IMR-90 (cell line): ENCODE data around the gene CTAGE1. TPM values are rescaled to one million over a fixed set of nuclear protein-coding genes. Genes with fewer than 3 reads are reported as not detected.

Experiments
- ATAC-seq: fragments of 200-7000 bp; cut with Tn5 transposase; 2 replicates; pipeline ENCODE4 v1.9.1; 2020; ENCODE audit warnings: low read depth, mild to moderate bottlenecking, moderate library complexity
- BruUV-seq: library from RNA; stranded (reverse); fragments of 400-500 nt; replicated peaks from 2 replicates; lab custom pipeline; 2021; lab: Mats Ljungman, UMichigan
- CTCF ChIA-PET: fragments of 300-600 bp; formaldehyde crosslinking; extraction: SDS; loops from one replicate; lab custom pipeline; 2021; ENCODE audit warnings: antibody characterized with exemption; lab: Yijun Ruan, JAX
- POLR2A ChIA-PET: fragments of 300-600 bp; sonication (Branson Sonifier 250); formaldehyde crosslinking; loops from one replicate; lab custom pipeline; 2022; ENCODE audit warnings: antibody characterized with exemption; ENCODE audit not compliant: unreplicated experiment; lab: Charles Lee
- DNase-seq: peaks from one replicate; pipeline ENCODE4 v3.0.0; 2013
- H2AFZ ChIP-seq: replicated peaks from 2 replicates; pipeline ENCODE3; 2013; ENCODE audit warnings: low read length, mild to moderate bottlenecking; ENCODE audit not compliant: poor library complexity
- H2AK5ac ChIP-seq: 2 replicates; pipeline ENCODE4 v1.6.1; 2013; ENCODE audit warnings: low read depth, low read length, inconsistent platforms
- H2AK9ac ChIP-seq: replicated peaks from 2 replicates; pipeline ENCODE3; 2013; ENCODE audit warnings: mild to moderate bottlenecking, low read depth, low read length, moderate library complexity; ENCODE audit not compliant: poor library complexity
- H2BK120ac ChIP-seq: 2 replicates; pipeline ENCODE4 v1.6.1; 2013; ENCODE audit warnings: low read depth, low read length, inconsistent platforms
- H2BK15ac ChIP-seq: 3 replicates; pipeline ENCODE4 v1.6.1; 2013; ENCODE audit warnings: low read depth, low read length, inconsistent platforms
- H2BK20ac ChIP-seq: 2 replicates; pipeline ENCODE4 v1.6.1; 2013; ENCODE audit warnings: low read depth, mild to moderate bottlenecking, inconsistent platforms, low read length, moderate library complexity
- H2BK5ac ChIP-seq: 2 replicates; pipeline ENCODE4 v1.6.1; 2013; ENCODE audit warnings: mild to moderate bottlenecking, low read depth, low read length, inconsistent platforms; ENCODE audit not compliant: poor library complexity, severe bottlenecking
- H3K14ac ChIP-seq: replicated peaks from 2 replicates; pipeline ENCODE4 v1.6.1; 2013; ENCODE audit warnings: low read depth, low read length, inconsistent platforms
- H3K18ac ChIP-seq: 2 replicates; pipeline ENCODE4 v1.6.1; 2013; ENCODE audit warnings: low read depth, low read length, control low read depth
- H3K23ac ChIP-seq: 2 replicates; pipeline ENCODE4 v1.6.1; 2013; ENCODE audit warnings: low read depth, low read length, inconsistent platforms
- H3K27ac ChIP-seq: 2 replicates; pipeline ENCODE4 v1.5.1; 2013; ENCODE audit warnings: mild to moderate bottlenecking, control low read depth, low read length; ENCODE audit not compliant: insufficient read depth
- H3K27me3 ChIP-seq: 2 replicates; pipeline ENCODE4 v1.6.1; 2013; ENCODE audit warnings: low read length; ENCODE audit not compliant: control insufficient read depth, insufficient read depth
- H3K36me3 ChIP-seq: 2 replicates; pipeline ENCODE4 v1.6.1; 2013; ENCODE audit warnings: low read length, mixed read lengths; ENCODE audit not compliant: control insufficient read depth, insufficient read depth
- H3K4ac ChIP-seq: 2 replicates; pipeline ENCODE4 v1.6.1; 2013; ENCODE audit warnings: low read depth, low read length, inconsistent platforms
- H3K4me1 ChIP-seq: 2 replicates; pipeline ENCODE4 v1.6.1; 2013; ENCODE audit warnings: low read length, mixed read lengths; ENCODE audit not compliant: control insufficient read depth, insufficient read depth
- H3K4me2 ChIP-seq: 2 replicates; pipeline ENCODE4 v1.6.1; 2013; ENCODE audit warnings: low read depth, mild to moderate bottlenecking, control low read depth, low read length, moderate library complexity
- H3K4me3 ChIP-seq: 2 replicates; pipeline ENCODE4 v1.5.1; 2013; ENCODE audit warnings: low read depth, mild to moderate bottlenecking, control low read depth, low read length, moderate library complexity; ENCODE audit not compliant: insufficient read depth
- H3K56ac ChIP-seq: 2 replicates; pipeline ENCODE4 v1.6.1; 2013; ENCODE audit warnings: low read length, inconsistent platforms; ENCODE audit not compliant: insufficient read depth; ENCODE audit errors: extremely low read depth
- H3K79me1 ChIP-seq, 2 experiments: 2 replicates each; pipeline ENCODE4 v1.6.1; 2013; ENCODE audit warnings: low read length in 2 of 2, inconsistent platforms in 1 of 2, low read depth in 1 of 2
- H3K9ac ChIP-seq: 2 replicates; pipeline ENCODE4 v1.6.1; 2013; ENCODE audit warnings: low read depth, low read length, control low read depth
- H3K9me1 ChIP-seq: 2 replicates; pipeline ENCODE4 v1.6.1; 2013; ENCODE audit warnings: low read length, inconsistent platforms; ENCODE audit not compliant: insufficient read depth
- H3K9me3 ChIP-seq: 2 replicates; pipeline ENCODE4 v1.6.1; 2013; ENCODE audit warnings: low read length; ENCODE audit not compliant: control insufficient read depth, insufficient read depth
- H4K20me1 ChIP-seq: 2 replicates; pipeline ENCODE4 v1.6.1; 2013; ENCODE audit warnings: low read length, inconsistent platforms; ENCODE audit not compliant: insufficient read depth
- H4K5ac ChIP-seq: 2 replicates; pipeline ENCODE4 v1.6.1; 2013; ENCODE audit warnings: mild to moderate bottlenecking, low read depth, low read length, control low read depth
- H4K8ac ChIP-seq, 2 experiments: 2 replicates each; pipeline ENCODE4 v1.6.1; 2013; ENCODE audit warnings: low read depth in 2 of 2, low read length in 2 of 2, control low read depth in 1 of 2, inconsistent platforms in 1 of 2
- H4K91ac ChIP-seq: 2 replicates; pipeline ENCODE4 v1.6.1; 2013; ENCODE audit warnings: low read depth, low read length, inconsistent platforms; ENCODE audit not compliant: insufficient read depth
- CHD1 ChIP-seq: IDR thresholded peaks from 2 replicates; pipeline ENCODE4 v1.6.1; 2012; ENCODE audit warnings: low read depth, low read length, improper control_type of control experiment
- FOS ChIP-seq: fragments of 150-350 bp; IDR thresholded peaks from 2 replicates; pipeline ENCODE4 v1.6.1; 2016; ENCODE audit warnings: low read depth, low read length
- MXI1 ChIP-seq: IDR thresholded peaks from 2 replicates; pipeline ENCODE4 v1.6.1; 2012; ENCODE audit warnings: low read depth, mild to moderate bottlenecking, low read length, moderate library complexity, borderline replicate concordance
- RAD21 ChIP-seq: IDR thresholded peaks from 2 replicates; pipeline ENCODE4 v1.6.1; 2012; ENCODE audit warnings: low read length, improper control_type of control experiment
- RFX5 ChIP-seq: IDR thresholded peaks from 2 replicates; pipeline ENCODE4 v1.8.0; 2012; ENCODE audit warnings: low read depth, mild to moderate bottlenecking, low read length, moderate library complexity
- SMC3 ChIP-seq: fragments of 150-350 bp; IDR thresholded peaks from 2 replicates; pipeline ENCODE4 v1.6.1; 2016; ENCODE audit warnings: low read depth, mild to moderate bottlenecking, antibody characterized with exemption, low read length, moderate library complexity
- WGBS, 2 experiments: methylation state at CpG; one replicate each; pipeline versions ENCODE4 v1.1.5 to v1.1.7; 2013; ENCODE audit warnings: missing lambda C conversion rate in 2 of 2; ENCODE audit not compliant: insufficient read length in 1 of 2; ENCODE audit errors: extremely low coverage in 2 of 2; 5-methylcytosine and 5-hydroxymethylcytosine counted together
- dilution Hi-C: fragments of 300-500 bp; cut with HindIII; formaldehyde crosslinking; loops from one replicate; pipeline ENCODE4 v1.14.3; 2018; ENCODE audit warnings: low sequenced_read_pairs; ENCODE audit not compliant: unreplicated experiment
- in situ Hi-C: fragments of 300-500 bp; cut with MboI; formaldehyde crosslinking; loops from 3 replicates; pipeline ENCODE4 v1.14.3; 2019; ENCODE audit warnings: low sequenced_read_pairs, inconsistent platforms, mixed read lengths
- intact Hi-C: fragments of 100-400 bp; cut with micrococcal nuclease; formaldehyde crosslinking; loops from 2 replicates; pipeline ENCODE4 v1.10.0; 2022
- polyA plus RNA-seq, 3 experiments: library from polyadenylated mRNA; depleted of rRNA; stranded (reverse); fragments of >200 nt; gene quantifications; 2 replicates each; pipeline ENCODE4 v1.2.3, GENCODE V29; 2012; ENCODE audit warnings: low replicate concordance in 1 of 3
- total RNA-seq: library from RNA; depleted of rRNA; stranded (reverse); fragments of >200 nt; gene quantifications from 2 replicates; pipeline ENCODE4 v1.2.3, GENCODE V29; 2012

The CTAGE1 gene
- total and polyA plus RNA-seq, 2 of the 4 experiments (the other 2 are of a cell fraction), result 0.09 TPM; not detected in 1

- Histone ChIP-seq H3K4me2 (no peak overlapping the region), H2BK15ac (no peak overlapping the region), H4K5ac (no peak overlapping the region), H2AK9ac (no peak overlapping the region), H4K91ac (no peak overlapping the region), H3K14ac (no peak overlapping the region), H3K9ac (no peak overlapping the region), H3K4me1 (0 out of 2 replicates have a peak, but pooled peaks cover 6% of the 10 kb centered on the region), H2BK120ac (no peak overlapping the region), H3K9me1 (no peaks in the 10 kb centered on the region), H3K23ac (no peak overlapping the region), H3K9me3 (no peaks in the 10 kb centered on the region), H4K20me1 (no peaks in the 10 kb centered on the region), H2BK20ac (no peak overlapping the region), H4K8ac (no peak overlapping the region), H3K79me1 (no peaks in the 10 kb centered on the region), H3K18ac (no peak overlapping the region), H2AK5ac (no peak overlapping the region), H2BK5ac (no peak overlapping the region), H3K4me3 (no peak overlapping the region), H3K27me3 (peaks cover 4% of the 10 kb centered on the region; the same call in 1 of the 2 replicates), H3K56ac (no peak overlapping the region), H3K4ac (no peak overlapping the region), H2AFZ (no peak overlapping the region), H3K36me3 (no peaks in the 10 kb centered on the region), H3K27ac (no peak overlapping the region)
- in situ Hi-C loops (no loop called here), dilution Hi-C loops (no loop called here), intact Hi-C loops (no loop called here)
- BruUV-seq, result no TSS peak
- ATAC-seq, result no peak
- CTCF ChIA-PET, result no interaction called here
- TF ChIP-seq FOS, result no peak
- no peak for TF ChIP-seq RFX5
- TF ChIP-seq MXI1, result no peak
- no peak for TF ChIP-seq RAD21
- TF ChIP-seq SMC3, result no peak
- TF ChIP-seq CHD1, result no peak
- no peak for DNase-seq
- POLR2A ChIA-PET, result no interaction called here
- no CpG with 5 or more reads among the region's 1 CpG for WGBS, 2 experiments
Observed at GRCh38 chr18:22387787-22388186, 29.9 kb downstream of the CTAGE1 start.
